HG02970 (cell line): ENCODE results near the gene PAFAH2.

Experiments used
- ATAC-seq: cut with Tn5 transposase; IDR thresholded peaks from one replicate; pipeline ENCODE4 v1.9.1; 2021; ENCODE audit warnings: mild to moderate bottlenecking, moderate library complexity, moderate number of reproducible peaks; ENCODE audit not compliant: unreplicated experiment, low FRiP score

PAFAH2 gene

DNA sequence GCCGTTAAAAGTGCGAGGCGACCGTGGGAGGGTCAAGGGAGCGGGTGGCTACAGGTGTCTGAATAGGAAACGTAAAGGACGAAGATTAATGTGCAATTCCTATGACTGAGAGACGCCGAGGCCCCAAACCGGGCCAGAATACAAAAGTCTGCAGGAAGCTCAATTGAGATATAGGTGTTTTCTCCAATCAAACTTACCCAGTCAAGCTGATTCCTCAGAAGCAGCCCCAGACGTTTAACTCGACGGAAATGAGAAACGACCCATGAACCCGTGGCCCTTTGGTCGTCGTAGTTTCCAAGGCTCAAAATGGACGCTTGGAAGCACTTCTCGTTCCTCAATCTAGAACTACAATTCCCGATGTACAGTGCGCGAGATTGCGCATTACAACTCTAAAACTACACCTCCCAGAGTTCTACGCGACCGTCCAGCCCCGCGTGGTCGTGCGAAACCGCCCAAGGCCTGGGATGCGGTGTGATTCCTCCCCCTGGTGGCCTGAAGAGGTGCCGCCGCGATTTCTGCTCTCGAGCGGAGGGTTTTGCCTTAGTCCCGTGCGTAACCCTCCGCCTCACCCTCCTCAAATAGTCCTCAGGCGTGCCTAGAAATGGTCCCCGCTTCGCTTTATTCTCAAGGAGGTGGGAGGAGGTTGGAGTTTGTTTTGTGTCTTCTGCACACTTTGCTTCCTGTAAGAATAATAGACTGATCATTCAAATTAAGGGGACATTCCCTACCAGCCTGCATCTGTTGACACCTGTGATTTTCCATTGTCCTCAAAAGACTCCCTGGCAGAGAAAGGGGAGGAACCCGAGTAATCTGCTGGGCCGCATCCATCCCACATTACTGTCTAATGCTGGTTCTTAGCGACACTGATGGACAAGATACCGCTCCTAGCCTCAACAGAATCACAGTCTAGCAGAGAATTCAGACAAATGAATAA is at the start of gene PAFAH2:
TSS of gene PAFAH2 (minus strand) at position 236 of the 934 bp plus-strand sequence. CDS start 7,247 bp downstream, outside the sequence.
- peak; percentile 98 for ATAC-seq

DNA sequence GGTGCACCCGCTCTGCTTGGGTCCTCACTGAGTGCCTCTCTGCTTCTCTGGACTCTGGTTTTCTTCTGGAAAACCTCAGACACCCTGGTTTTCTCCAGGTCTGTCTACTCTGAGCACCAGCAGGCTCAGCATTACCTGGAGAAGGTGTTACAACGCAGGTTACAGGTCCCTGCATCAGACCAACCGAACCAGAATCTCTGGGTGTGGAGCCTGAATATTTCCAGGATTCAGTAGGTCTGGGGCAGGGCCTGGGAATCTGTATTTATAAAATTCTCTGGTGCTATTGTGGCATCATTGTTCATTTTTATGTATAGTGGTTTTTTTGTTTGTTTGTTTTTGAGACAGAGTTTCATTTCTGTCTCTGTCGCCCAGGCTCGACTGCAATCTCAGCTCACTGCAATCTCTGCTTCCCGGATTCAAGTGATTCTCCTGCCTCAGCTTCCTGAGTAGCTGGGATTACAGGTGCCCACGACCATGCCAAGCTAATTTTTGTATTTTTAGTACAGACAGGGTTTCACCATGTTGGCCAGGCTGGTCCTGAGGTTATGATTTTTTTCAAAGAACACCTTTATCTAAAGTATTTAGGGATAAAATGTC is 49.5 kb upstream of the PAFAH2 start:
- ATAC-seq = no peak

DNA sequence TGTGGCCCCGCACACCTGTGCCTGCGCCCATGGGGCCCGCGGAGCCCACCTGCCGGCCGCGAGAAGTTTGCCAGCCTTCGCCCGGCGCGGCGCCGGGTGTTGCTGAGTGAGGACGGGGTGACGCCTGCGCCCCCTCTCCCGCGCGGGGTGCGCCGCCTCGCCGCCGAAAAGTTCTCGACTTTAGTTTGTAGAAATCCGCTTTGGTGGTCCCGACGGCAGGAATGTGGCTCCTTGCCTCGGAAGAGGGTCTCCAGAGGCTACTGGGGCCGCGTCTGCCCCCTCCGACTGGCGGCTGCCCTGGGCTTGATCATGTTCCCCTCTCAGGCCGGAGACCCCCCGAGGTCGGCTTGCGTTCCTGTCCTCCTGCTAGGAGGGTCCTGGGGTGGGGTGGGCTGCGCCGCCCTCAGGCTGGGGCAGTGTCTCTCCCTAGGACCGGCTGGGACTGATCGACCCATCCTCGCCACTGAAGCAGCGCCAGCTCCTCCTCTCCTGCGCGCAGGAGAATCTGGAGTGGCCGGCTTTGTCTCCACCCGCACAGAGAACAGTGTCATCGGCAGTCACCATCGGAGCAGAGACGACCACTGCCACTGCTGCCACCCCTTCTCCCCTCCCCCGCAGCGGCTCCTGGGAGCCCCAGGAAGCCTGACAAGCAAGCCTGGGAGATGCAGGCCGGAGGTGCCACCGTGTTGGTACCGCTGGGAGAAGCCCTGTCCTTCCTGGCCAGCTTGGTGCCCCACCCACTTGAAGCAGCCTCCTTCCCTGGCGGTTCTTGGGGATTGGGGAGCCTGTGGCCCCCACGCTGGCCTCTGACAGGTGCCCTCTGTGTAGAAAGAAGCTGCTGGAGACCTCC is 48.6 kb upstream of the PAFAH2 start:
- no peak for ATAC-seq

DNA sequence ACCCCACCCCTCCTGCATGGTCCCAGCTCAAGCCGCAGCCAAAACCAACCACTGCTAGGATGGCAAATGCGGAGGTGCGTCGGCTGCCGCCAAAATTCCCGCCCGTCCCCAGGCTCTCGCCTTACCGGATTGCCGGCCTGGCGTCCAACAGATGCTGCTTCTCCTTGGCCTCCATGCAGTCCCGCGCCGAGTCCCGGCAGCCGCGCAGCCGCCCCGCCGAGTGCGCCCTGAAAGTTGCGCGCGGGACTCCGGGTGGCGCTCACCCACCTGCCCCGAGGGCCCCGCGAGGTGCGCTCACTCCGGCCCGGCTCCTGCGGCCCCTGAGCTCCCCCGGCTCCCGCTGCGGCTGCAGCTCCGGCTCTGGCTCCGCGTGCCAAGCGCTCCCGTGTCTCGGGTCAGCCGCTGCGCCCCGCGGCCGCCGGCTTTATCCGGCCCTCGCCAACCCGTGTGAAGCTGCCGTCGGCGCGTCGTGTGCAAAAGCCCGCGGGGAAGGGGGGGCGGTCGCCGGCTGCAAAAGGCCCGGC is 47.9 kb upstream of the PAFAH2 start, which contains the start of gene SLC30A2:
TSS of gene SLC30A2 (minus strand) at position 397 of the 524 bp plus-strand sequence. CDS start at position 175, 222 bp downstream.
- no peak for ATAC-seq

DNA sequence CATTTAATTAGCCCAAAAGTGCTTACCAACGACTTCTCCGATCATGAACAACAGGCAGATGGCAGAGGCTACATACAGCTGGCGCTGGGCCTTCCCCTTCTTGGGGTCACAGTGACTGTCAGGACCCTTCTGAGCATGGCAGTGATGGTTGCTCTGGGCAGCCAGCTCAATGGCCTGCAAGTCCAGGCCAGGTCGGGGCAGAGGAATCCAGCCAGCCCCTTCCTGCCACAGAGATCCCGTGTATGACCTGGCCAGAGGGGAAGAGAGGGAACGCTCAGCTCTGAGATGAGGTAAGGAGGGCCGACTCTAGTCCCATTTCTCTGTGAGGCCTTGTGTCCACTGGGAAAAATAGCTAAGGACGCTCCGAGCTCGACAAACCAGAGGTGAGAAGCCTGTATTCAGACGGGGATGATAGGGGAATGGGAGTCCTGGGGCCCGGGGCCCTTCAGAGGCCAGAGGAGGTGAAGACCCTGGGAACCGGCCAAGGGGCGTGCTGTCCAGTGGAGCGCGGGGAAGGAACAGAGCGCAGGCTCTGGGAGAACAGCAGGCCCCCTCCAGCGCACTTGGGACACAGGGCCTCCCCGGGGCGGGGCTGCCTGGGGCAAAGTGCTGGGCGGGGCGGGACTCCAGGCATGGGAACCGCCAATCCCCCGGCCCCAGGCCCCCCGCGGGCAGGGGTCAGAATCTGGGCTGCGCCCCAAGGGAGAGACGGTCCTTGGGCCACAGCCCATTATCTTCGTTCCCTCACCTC is 47.3 kb upstream of the PAFAH2 start:
- ATAC-seq = no peak

DNA sequence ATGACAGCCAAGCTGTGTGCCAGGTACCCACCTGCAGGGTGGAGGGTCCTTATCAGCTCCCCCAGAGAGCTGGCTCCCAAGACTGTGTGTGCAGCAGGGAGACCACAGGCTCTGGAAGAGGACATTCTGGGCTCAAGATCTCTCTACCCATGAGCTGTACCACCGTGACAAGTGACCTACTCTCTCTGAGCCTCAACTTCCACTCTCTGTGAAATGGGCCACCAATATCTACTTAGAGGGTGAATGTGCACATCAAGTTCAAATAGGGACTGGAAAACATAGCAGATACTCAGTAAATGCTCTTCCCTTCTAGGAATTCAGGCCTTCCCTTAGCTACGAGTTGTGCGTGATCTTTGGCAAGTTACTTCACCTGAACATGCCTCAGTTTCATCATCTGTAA is 46.6 kb upstream of the PAFAH2 start:
- no peak for ATAC-seq

DNA sequence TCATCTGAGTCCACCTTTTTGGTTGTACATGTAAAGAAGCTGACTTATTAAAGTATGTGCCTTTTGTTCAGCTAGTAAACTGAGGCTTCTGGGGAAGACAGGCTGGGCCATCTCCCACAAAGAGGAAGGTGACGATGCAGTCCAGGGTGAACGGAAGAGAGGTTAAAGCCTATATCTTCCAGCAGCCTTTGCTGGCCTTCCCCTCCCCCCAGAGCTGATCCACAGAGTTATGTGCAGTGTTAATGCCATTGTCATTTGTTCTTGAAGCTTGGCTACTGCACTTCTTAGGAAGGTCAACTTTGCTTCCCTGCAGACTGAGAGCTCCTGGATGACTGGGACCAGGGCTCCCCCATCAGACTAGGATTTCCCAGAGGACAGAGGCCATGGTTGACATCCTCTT is 45.9 kb upstream of the PAFAH2 start:
- no peak for ATAC-seq

DNA sequence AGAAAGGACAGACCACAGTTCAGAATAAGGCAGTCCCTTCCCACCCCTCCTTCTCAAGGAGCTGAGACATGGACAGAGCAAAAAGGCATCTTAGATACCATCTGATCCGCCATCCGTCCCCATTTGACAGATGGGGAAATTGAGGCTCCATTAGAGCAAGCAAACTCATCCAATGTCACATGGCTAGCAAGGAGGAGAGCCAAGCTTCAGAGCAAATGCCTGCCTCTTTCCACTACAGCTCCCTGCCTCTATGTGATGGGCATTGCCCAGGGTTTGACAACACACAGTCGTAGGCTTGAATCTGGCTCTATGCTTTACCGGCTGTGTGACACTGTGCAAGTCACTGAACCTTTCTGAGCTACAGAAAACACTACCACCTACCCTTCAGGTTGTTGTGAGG is 44.1 kb upstream of the PAFAH2 start:
- no peak for ATAC-seq

DNA sequence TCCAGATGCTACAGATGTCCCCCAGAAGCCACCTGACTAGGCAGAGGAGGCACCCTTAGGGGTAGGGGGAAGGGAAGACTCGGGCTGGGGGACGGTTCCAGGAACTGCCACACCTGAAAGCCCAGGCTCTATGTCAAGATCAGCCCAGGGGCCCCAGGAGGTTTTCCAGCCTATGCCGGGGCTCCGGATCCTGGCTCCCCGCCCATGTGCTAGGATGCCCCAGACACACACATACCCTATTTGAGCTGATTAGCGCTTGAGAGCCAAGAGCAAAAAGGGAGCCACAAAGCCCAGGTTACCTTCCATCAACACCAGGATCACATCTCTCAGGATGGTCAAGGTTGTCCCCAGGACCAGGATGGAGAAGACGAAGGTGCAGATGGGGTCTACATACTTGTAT is 43.5 kb upstream of the PAFAH2 start:
- no peak for ATAC-seq

DNA sequence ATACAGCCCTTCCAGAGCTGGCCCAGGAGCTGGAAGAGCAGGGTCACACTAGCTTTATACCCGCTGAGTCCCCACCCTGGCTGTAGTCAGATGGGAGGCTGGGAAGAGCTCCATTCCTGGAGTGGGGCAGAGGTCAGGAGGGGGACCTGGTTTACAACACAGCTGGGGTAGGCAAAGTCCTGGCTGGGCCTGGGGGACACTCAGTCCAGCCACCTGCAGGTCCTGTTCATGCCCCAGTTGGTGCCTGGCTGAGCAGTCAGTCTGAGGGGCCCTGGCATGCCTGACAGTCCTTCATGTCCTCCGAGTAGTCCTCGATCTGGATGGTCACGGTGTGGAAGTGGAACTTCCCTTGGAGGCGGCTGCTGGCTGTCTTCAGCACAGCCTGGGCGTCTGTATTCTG is 41.0 kb upstream of the PAFAH2 start:
- no peak for ATAC-seq

DNA sequence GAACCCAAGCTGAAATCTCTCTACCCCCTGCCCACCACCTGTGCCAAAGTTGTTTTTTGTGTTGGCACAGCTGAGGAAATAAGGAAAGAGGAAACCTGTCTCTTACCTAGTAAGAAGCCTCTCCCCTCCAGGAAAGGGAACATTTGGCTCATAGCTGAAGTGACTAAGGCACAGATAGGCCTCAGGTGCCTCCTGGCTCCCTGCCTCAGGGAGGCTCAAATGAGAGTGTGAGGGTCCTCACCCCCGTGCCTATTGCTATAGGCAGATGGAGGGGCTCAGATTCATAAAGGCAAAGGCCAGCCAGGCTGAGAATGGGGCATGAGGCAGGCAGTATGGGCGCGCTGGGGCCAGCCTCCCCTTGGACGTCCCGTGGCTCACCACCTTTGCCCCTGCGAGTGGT is 40.6 kb upstream of the PAFAH2 start:
- ATAC-seq = no peak

DNA sequence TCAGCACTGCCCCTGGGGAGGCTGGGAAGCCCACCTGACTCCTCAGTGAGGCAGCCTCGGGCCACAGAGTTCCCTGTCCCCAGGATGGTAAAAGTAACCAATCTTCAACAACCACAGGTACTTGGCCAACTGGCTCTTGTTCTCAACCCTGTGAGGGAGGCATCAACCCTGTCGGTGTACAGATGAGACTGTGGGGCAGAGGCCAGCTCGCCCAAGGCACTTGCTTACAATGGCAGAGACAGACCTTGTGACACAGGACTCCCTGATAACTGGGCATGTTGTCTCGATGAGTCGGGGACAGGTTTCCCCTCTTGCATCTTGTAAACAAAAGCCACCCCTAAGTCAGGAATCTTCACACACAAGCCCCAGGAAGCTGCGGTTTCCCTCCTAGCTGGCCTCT is 40.0 kb upstream of the PAFAH2 start:
- ATAC-seq = no peak

DNA sequence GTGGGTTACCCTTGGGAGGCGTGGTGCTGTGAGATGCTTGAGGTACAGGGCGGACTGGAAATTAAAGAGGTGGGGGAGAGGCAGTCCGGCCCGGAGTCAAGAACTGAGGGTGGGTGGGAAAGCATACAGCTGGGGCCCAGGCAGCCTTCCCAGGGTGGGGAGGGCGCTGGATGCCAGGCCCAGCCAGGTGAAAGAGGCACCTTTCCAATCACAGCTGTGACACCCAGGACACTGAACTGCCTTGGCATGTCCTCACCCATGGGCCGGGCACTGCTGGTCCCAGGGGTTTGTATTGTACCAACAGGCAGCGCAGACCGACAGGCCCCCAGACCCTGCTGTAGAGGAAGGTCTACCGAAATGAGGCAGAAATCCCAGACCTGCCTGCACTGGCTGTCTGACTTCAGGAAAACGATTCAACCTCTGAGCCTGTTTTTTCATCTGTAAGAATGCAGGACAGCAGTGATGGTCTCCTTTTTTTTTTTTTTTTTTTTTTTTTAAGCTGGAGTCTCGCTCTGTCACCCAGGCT is 39.0 kb upstream of the PAFAH2 start:
- no peak for ATAC-seq

DNA sequence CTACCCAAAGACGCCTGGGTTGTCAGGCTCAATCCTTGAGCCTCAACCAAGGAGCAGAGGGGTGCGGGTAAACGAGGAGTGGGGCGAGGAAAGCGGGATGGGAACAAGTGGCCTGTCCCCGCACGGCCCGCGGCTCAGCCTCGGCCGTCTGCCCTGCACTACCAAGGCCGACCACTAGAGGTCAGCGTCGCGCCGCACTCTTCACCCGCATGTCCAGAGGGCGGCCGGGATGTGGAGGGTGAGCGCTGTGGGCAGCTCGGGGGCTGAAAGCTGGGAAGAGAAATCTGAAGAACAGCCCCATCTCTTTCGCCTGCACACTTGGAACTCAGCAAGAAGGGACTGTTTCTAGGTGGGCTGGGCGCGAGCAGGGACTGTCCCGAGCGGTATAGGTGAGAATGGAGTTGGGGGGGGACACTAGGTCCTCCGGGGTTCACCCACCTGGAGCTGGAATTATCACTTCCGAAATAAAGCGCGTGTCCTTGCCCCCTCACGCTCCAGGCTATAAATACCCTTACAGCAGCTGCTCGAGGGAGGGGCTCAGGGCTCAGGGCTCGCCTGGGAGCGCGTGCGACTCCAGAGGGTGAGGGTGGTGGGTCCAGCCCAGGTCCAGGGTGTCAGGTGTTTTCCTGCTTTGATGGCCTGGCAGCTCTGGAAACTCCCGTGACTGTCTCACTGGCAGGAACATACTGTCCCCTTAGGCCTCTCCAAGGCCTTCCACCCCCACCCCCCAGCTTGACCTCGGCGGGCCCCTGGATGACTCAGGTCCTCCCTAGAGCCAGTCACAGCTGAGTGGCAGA is 38.3 kb upstream of the PAFAH2 start:
- ATAC-seq = peak; percentile 80

DNA sequence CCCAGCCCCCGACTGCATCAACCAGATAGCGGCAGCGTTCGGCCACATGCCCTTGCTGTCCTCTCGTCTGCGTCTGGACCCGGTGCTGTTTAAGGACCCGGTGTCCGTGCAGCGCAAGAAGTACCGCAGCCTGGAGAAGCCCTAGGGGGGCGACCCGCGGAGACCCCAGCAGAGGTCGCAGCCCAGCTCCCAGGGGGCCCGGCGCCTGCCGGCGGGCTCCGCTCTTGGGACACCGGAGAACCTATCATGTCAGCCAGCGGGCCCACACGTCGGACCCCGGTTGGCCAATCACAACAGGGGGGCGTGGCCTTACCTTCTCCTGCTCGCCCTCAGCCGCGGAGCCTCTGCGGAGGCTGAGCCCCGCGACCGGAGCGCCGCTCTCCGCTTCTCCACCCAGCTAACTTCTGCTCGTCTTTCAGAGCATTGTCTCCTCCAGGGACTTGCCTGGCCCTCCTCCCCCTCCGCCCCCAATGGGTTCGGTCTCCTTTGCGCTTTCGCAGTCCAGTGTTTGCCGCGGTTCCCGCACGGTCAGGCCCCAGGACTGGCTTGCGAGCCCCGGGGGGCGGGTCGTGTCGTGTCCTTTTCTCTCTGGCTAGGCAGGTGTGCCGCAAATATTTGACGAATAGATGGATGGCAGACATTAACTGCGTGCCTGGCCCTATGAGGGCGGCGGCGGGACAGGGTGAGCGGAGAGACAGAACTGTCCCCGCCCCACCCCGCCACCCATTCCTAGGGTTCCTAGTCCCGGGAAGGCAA is 37.5 kb upstream of the PAFAH2 start:
- ATAC-seq = peak; percentile 74

DNA sequence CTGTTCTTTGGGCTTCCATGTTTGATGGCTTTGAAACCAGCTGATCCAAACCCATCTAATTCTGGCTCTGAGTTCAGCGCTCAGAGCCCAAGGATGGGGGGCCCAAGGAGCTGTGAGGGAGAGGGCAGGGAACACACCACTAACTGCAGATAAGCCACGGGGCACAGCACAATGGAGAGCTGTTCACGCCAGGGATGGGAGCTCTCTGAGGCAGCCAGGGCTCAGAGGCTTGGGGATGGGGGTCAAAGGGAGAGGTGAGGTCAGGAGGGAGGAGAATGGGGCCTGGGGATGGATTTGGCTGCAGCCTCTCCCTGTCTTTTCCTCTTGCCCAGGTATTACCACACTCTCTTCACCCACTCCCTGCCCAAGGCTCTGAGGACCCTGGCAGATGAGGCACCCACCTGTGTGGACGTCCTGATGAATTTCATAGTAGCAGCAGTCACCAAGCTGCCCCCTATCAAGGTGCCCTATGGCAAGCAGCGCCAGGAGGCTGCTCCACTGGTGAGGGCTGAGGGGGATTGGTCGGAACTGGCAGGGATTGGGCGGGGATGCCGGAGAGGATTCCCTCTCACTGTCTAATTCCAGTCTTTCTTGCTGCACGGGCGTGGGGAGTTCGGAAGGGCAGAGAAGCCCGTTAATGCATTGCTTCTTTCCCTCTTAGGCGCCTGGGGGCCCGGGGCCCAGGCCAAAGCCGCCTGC is 36.8 kb upstream of the PAFAH2 start:
- no peak for ATAC-seq

DNA sequence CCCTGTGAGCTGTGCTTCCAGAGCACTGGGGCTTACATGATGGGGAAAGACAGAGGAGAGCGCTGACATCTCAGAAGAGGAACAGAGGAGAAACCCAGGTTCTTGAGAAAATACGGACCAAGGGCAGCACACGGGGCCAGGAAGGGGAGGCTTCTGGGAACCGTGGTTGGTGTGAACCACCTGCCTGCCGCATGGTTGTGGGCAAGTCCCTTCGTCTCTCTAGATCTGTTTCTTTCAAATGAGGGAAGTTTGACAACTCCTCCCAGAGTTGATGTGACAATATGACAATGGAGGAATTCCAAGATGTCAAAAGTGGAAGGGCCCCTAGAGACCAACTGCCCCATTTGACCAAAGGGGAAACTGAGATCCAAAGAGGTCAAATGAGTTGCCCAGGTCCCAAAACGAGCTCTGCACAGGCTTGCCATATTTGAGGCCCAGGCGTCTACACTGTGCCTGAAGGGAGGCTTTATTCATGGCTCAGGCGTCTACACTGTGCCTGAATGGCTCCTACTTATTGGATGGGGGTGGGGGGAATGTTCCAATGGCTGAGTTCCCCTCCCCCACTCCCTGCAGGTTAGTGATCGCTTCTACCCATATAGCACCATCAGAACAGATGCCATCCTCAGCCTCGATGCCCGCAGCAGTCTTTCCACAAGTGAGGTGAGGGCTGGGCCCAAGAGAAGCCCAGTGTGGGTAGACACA is 34.9 kb upstream of the PAFAH2 start:
- no peak for ATAC-seq
